IMR-90 (cell line): ENCODE results near the gene TMEM40. TPM values are rescaled to one million over a fixed set of nuclear protein-coding genes. Genes with fewer than 3 reads are reported as not detected.

Experiments used
- polyA plus RNA-seq, 3 experiments: library from polyadenylated mRNA; depleted of rRNA; stranded (reverse); fragments of >200 nt; gene quantifications; 2 replicates each; pipeline ENCODE4 v1.2.3, GENCODE V29; 2012; ENCODE audit warnings: low replicate concordance in 1 of 3
- total RNA-seq: library from RNA; depleted of rRNA; stranded (reverse); fragments of >200 nt; gene quantifications from 2 replicates; pipeline ENCODE4 v1.2.3, GENCODE V29; 2012; rRNA removed

The TMEM40 gene
- total and polyA plus RNA-seq, 2 of the 4 experiments (the other 2 are of a cell fraction) = 0.27 TPM; not detected in 1

Other genes with a start within 250 kb of the TMEM40 start
- not detected in 2 replicates for gene MKRN2OS, start 213.8 kb downstream of the TMEM40 start, total RNA-seq
- not detected in 2 replicates for gene MKRN2OS, start 213.8 kb downstream of the TMEM40 start, polyA plus RNA-seq (2012; rRNA removed)
- 65.6 and 65.8 TPM in 2 replicates for gene MKRN2, start 202.2 kb downstream of the TMEM40 start, total RNA-seq
- gene MKRN2, start 202.2 kb downstream of the TMEM40 start, polyA plus RNA-seq (2012; rRNA removed) = 43.5 and 44.4 TPM in 2 replicates
- gene RAF1, start 95.1 kb downstream of the TMEM40 start, total RNA-seq = 128 and 151 TPM in 2 replicates
- 101 and 115 TPM in 2 replicates for gene RAF1, start 95.1 kb downstream of the TMEM40 start, polyA plus RNA-seq (2012; rRNA removed)
- 2.5 and 2.9 TPM in 2 replicates for gene CAND2, start 37.4 kb upstream of the TMEM40 start, total RNA-seq
- gene CAND2, start 37.4 kb upstream of the TMEM40 start, polyA plus RNA-seq (2012; rRNA removed) = 4.9 and 5.7 TPM in 2 replicates
- gene RPL32, start 82.3 kb upstream of the TMEM40 start, total RNA-seq = 566 and 644 TPM in 2 replicates
- 1,856 and 2,352 TPM in 2 replicates for gene RPL32, start 82.3 kb upstream of the TMEM40 start, polyA plus RNA-seq (2012; rRNA removed)